Endothelial cell of umbilical vein (primary cell): Measurements from ENCODE around the gene SIAH1. TPM values are rescaled to one million over a fixed set of nuclear protein-coding genes. Genes with fewer than 3 reads are reported as not detected.

Experiments
- BruUV-seq: library from RNA; stranded (reverse); fragments of 400-500 nt; replicated peaks from 2 replicates; lab custom pipeline; 2021; lab: Mats Ljungman, UMichigan
- CTCF ChIA-PET: fragments of 300-600, 350-600 bp; sonication (Branson Sonifier 250); formaldehyde crosslinking; loops from one replicate; lab custom pipeline; 2021; ENCODE audit warnings: antibody characterized with exemption, inconsistent platforms; lab: Charles Lee
- POLR2A ChIA-PET: fragments of 300-600, 350-600 bp; sonication (Branson Sonifier 250); formaldehyde crosslinking; loops from one replicate; lab custom pipeline; 2021; ENCODE audit warnings: antibody characterized with exemption, inconsistent platforms; lab: Charles Lee
- DNase-seq: peaks from one replicate; pipeline ENCODE4 v3.0.0-alpha.2; 2011; ENCODE audit warnings: low read depth, low spot score
- FAIRE-seq: peaks from 2 replicates; lab custom pipeline; 2011; peaks lifted over from hg19 to GRCh38; lab: Jason Lieb, UNC
- H2AFZ ChIP-seq: 2 replicates; pipeline ENCODE4 v1.6.0; 2012; ENCODE audit warnings: low read depth, low read length, control low read depth, inconsistent platforms
- H3K27ac ChIP-seq: 2 replicates; pipeline ENCODE4 v1.5.1; 2011; ENCODE audit warnings: low read depth, mild to moderate bottlenecking, control low read depth, low read length, moderate library complexity; ENCODE audit not compliant: insufficient read depth
- H3K27me3 ChIP-seq, 2 experiments: 2 replicates each; pipeline versions ENCODE4 v1.6.0 to v1.6.1; 2011; ENCODE audit warnings: low read length in 2 of 2, mixed read lengths in 1 of 2; ENCODE audit not compliant: control insufficient read depth in 2 of 2, insufficient read depth in 2 of 2
- H3K36me3 ChIP-seq, 2 experiments: 2 replicates in 1 of 2; 3 replicates in 1 of 2; pipeline ENCODE4 v1.5.1; 2011; ENCODE audit warnings: low read length in 2 of 2, mild to moderate bottlenecking in 1 of 2, moderate library complexity in 1 of 2; ENCODE audit not compliant: control insufficient read depth in 2 of 2, insufficient read depth in 2 of 2; ENCODE audit errors: extremely low read depth in 1 of 2
- H3K4me1 ChIP-seq: 3 replicates; pipeline ENCODE4 v1.5.1; 2011; ENCODE audit warnings: mild to moderate bottlenecking, low read length; ENCODE audit not compliant: control insufficient read depth, insufficient read depth; ENCODE audit errors: extremely low read depth
- H3K4me2 ChIP-seq: 2 replicates; pipeline ENCODE4 v1.6.1; 2011; ENCODE audit warnings: low read length, control low read depth, mixed read lengths; ENCODE audit not compliant: insufficient read depth
- H3K4me3 ChIP-seq, 3 experiments: fragments of 200-600 bp in 1 of 3; sonication (generic), shearing (Covaris generic) in 1 of 3; replicated peaks in 1 of 3; 2 replicates each; pipeline ENCODE4 v1.5.1; 2011 to 2016; ENCODE audit warnings: control low read depth in 3 of 3, low read length in 3 of 3, mild to moderate bottlenecking in 2 of 3, inconsistent platforms in 1 of 3, low read depth in 1 of 3, moderate library complexity in 1 of 3; ENCODE audit not compliant: insufficient read depth in 1 of 3
- H3K79me2 ChIP-seq: 2 replicates; pipeline ENCODE4 v1.6.0; 2012; ENCODE audit warnings: low read length, inconsistent platforms; ENCODE audit not compliant: control insufficient read depth, insufficient read depth
- H3K9ac ChIP-seq: replicated peaks from 2 replicates; pipeline ENCODE3; 2011; ENCODE audit warnings: low read length, control low read depth; ENCODE audit not compliant: insufficient read depth; ENCODE audit errors: extremely low read depth
- H3K9me1 ChIP-seq: replicated peaks from 3 replicates; pipeline ENCODE4 v1.6.0; 2011; ENCODE audit warnings: mild to moderate bottlenecking, low read length; ENCODE audit not compliant: control insufficient read depth, insufficient read depth; ENCODE audit errors: extremely low read depth
- H3K9me3 ChIP-seq: replicated peaks from 2 replicates; pipeline ENCODE4 v1.5.1; 2012; ENCODE audit warnings: low read length, inconsistent platforms; ENCODE audit not compliant: control insufficient read depth, insufficient read depth
- H4K20me1 ChIP-seq: replicated peaks from 2 replicates; pipeline ENCODE3; 2011; ENCODE audit warnings: mild to moderate bottlenecking, low read length; ENCODE audit not compliant: control insufficient read depth, insufficient read depth; ENCODE audit errors: extremely low read depth
- EZH2 ChIP-seq: IDR thresholded peaks from 2 replicates; pipeline ENCODE4 v1.6.1; 2012; ENCODE audit warnings: borderline replicate concordance, low read depth, mild to moderate bottlenecking, moderate library complexity, low read length, inconsistent platforms; ENCODE audit not compliant: severe bottlenecking
- FOS ChIP-seq: IDR thresholded peaks from 2 replicates; pipeline ENCODE4 v1.6.1; 2011; ENCODE audit warnings: mild to moderate bottlenecking, low read length, moderate library complexity, borderline replicate concordance; ENCODE audit not compliant: insufficient read depth
- GATA2 ChIP-seq: IDR thresholded peaks from 2 replicates; pipeline ENCODE4 v1.7.0; 2011; ENCODE audit warnings: low read depth, mild to moderate bottlenecking, moderate library complexity, mixed read lengths, low read length; ENCODE audit not compliant: insufficient read length, insufficient read depth
- JUN ChIP-seq: IDR thresholded peaks from 2 replicates; pipeline ENCODE4 v1.6.1; 2011; ENCODE audit warnings: borderline replicate concordance, low read depth; ENCODE audit not compliant: insufficient read length, insufficient read depth
- MYC ChIP-seq: IDR thresholded peaks from one replicate; pipeline ENCODE4 v1.6.1; 2011; ENCODE audit warnings: mild to moderate bottlenecking, low read depth, low read length
- POLR2A ChIP-seq: IDR thresholded peaks from 2 replicates; pipeline ENCODE4 v1.6.1; 2012; ENCODE audit warnings: low read depth, mild to moderate bottlenecking, control low read depth, low read length
- POLR2AphosphoS5 ChIP-seq: IDR thresholded peaks from 2 replicates; pipeline ENCODE4 v1.6.1; 2012; ENCODE audit warnings: low read depth, mild to moderate bottlenecking, control low read depth, low read length, moderate library complexity; ENCODE audit not compliant: insufficient read depth
- dilution Hi-C: fragments of 300-500 bp; cut with MboI; formaldehyde crosslinking; loops from one replicate; pipeline ENCODE4 v1.15.0; 2019; ENCODE audit warnings: low sequenced_read_pairs; ENCODE audit not compliant: extremely low pct_ligation_motif_present
- intact Hi-C: fragments of 100-400 bp; cut with micrococcal nuclease; formaldehyde crosslinking; loops from one replicate; pipeline ENCODE4 v1.10.0; 2022
- polyA plus RNA-seq, 4 experiments: library from polyadenylated mRNA; depleted of rRNA in 3 of 4; stranded (reverse) in 3 of 4; unstranded in 1 of 4; fragments of >200 nt; gene quantifications; 2 replicates each; pipeline versions ENCODE4 v1.2.1 to v1.2.3, GENCODE V29; 2011 to 2012; ENCODE audit warnings: missing spikeins in 1 of 4
- total RNA-seq: library from RNA; stranded (reverse); gene quantifications from 2 replicates; pipeline ENCODE4 v1.2.3, GENCODE V29; 2021
- TF ChIP-seq, protein P1 (sequence below): IDR thresholded peaks from 2 replicates; pipeline ENCODE4 v1.6.1; 2011; ENCODE audit not compliant: insufficient read depth, insufficient read length
- TF ChIP-seq, protein P2 (sequence below), 2 donors: IDR thresholded peaks; 1 replicate in 1 of 2; 2 replicates in 1 of 2; pipeline ENCODE4 v1.5.1; 2011; ENCODE audit warnings: low read length in 2 of 2, mild to moderate bottlenecking in 2 of 2, moderate library complexity in 2 of 2, control low read depth in 1 of 2, inconsistent platforms in 1 of 2, low read depth in 1 of 2; ENCODE audit not compliant: insufficient read depth in 1 of 2; ENCODE audit errors: extremely low read depth in 1 of 2

Gene SIAH1
- total and polyA plus RNA-seq, 2 donors (not counting 3 experiments of a cell fraction or from before 2014, with no cell fraction given) = 14.4 to 19.9 TPM

DNA sequence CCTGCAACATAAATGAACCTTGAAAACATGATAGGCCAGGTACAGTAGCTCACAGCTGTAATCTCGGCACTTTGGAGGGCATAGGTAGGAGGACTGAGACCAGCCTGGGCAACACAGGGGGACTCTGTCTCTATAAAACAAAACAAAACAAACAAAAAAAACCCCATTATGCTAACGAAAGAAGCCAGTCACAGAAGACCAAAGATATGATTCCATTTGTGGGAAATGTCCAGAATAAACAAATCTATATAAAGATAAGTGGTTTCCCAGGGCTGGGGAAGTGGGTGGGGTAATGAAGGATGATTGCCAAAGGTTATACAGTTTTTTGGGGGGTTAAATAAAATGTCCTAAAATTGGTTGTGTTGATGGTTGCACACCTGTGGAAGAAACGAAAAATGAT lies 36.5 kb upstream of the SIAH1 start:
- Histone ChIP-seq H3K36me3 (no peaks in the 10 kb centered on the region), H3K9me1 (no peaks in the 10 kb centered on the region), H3K9me3 (no peaks in the 10 kb centered on the region), H3K4me3 (no peak overlapping the region), H3K9ac (no peak overlapping the region), H3K79me2 (no peaks in the 10 kb centered on the region), H2AFZ (no peak overlapping the region), H4K20me1 (no peaks in the 10 kb centered on the region), H3K27ac (no peak overlapping the region), H3K4me2 (no peak overlapping the region), H3K27me3 (no peaks in the 10 kb centered on the region), H3K4me1 (no peaks in the 10 kb centered on the region)
- no peak for DNase-seq
- BruUV-seq = no TSS peak
- TF ChIP-seq, protein P1, sequence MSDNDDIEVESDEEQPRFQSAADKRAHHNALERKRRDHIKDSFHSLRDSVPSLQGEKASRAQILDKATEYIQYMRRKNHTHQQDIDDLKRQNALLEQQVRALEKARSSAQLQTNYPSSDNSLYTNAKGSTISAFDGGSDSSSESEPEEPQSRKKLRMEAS = no peak
- TF ChIP-seq GATA2 = no peak
- TF ChIP-seq JUN = no peak
- TF ChIP-seq EZH2 = no peak
- TF ChIP-seq, protein P2, sequence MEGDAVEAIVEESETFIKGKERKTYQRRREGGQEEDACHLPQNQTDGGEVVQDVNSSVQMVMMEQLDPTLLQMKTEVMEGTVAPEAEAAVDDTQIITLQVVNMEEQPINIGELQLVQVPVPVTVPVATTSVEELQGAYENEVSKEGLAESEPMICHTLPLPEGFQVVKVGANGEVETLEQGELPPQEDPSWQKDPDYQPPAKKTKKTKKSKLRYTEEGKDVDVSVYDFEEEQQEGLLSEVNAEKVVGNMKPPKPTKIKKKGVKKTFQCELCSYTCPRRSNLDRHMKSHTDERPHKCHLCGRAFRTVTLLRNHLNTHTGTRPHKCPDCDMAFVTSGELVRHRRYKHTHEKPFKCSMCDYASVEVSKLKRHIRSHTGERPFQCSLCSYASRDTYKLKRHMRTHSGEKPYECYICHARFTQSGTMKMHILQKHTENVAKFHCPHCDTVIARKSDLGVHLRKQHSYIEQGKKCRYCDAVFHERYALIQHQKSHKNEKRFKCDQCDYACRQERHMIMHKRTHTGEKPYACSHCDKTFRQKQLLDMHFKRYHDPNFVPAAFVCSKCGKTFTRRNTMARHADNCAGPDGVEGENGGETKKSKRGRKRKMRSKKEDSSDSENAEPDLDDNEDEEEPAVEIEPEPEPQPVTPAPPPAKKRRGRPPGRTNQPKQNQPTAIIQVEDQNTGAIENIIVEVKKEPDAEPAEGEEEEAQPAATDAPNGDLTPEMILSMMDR (IDR thresholded peaks at IDR 0.05; ENCODE audit: extremely low read depth in 1 of 2, insufficient read depth in 1 of 2, low read depth in 1 of 2, low read length in 2 of 2) = no peak
- TF ChIP-seq FOS = no peak
- no peak for TF ChIP-seq MYC
- no peak for TF ChIP-seq POLR2AphosphoS5
- TF ChIP-seq POLR2A = no peak
- FAIRE-seq = no peak
- POLR2A ChIA-PET = no interaction called here
- intact Hi-C loops (no loop called here), dilution Hi-C loops (no loop called here)
- CTCF ChIA-PET = interaction anchor here (1.2 kb wide), 1 partner anchor 201 kb away, joined by 3 read pairs; no protein-coding TSS in a partner anchor
